Activated CD8-positive, alpha-beta memory T cell treated with anti-CD3 and anti-CD28 coated beads, Interleukin-2, amount 50 U/mL, for 24 hours (primary cell): ENCODE measurements around the gene GLT8D1.

Experiments
- DNase-seq: peaks from one replicate; pipeline ENCODE4 v3.0.0-alpha.2; 2020; ENCODE audit errors: extremely low read depth

GLT8D1 gene

GRCh38 chr3:52712291-52713212, 7.0 kb upstream of the GLT8D1 start:
- DNase-seq: no peak

GRCh38 chr3:52710512-52710911, 4.9 kb upstream of the GLT8D1 start:
- DNase-seq: no peak

GRCh38 chr3:52707585-52707984, 2.0 kb upstream of the GLT8D1 start:
- no peak for DNase-seq

- peak; percentile 17 for DNase-seq
Observed at GRCh38 chr3:52705438-52705687, 228 bp downstream of the GLT8D1 start.

- DNase-seq: no peak
Observed at GRCh38 chr3:52704611-52705437, 767 bp downstream of the GLT8D1 start.

- DNase-seq: no peak
Observed at GRCh38 chr3:52703341-52703740, 2.2 kb downstream of the GLT8D1 start.

GRCh38 chr3:52697632-52697965, 8.0 kb downstream of the GLT8D1 start:
- no peak for DNase-seq

- DNase-seq: no peak
Observed at GRCh38 chr3:52696830-52697631, 8.6 kb downstream of the GLT8D1 start.

- DNase-seq: no peak
Observed at GRCh38 chr3:52695798-52696671, 9.6 kb downstream of the GLT8D1 start.

GRCh38 chr3:52694528-52695189, 10.9 kb downstream of the GLT8D1 start:
- no peak for DNase-seq

GRCh38 chr3:52693071-52693470, 12.5 kb downstream of the GLT8D1 start:
- DNase-seq: no peak

GRCh38 chr3:52690560-52690959, 15.0 kb downstream of the GLT8D1 start:
- no peak for DNase-seq

- DNase-seq: no peak
Observed at GRCh38 chr3:52689151-52689550, 16.4 kb downstream of the GLT8D1 start.

- no peak for DNase-seq
Observed at GRCh38 chr3:52688266-52688665, 17.3 kb downstream of the GLT8D1 start.

GRCh38 chr3:52685709-52686691, 19.6 kb downstream of the GLT8D1 start, which contains the start of the genes GNL3 and PBRM1:
GNL3 (plus strand) TSS chr3:52686032; CDS start chr3:52686093, 61 bp downstream.
PBRM1 (minus strand) TSS chr3:52685913.
- peak; percentile 74 for DNase-seq

- DNase-seq: peak; percentile 45
Observed at GRCh38 chr3:52685285-52685708, 20.3 kb downstream of the GLT8D1 start.

GRCh38 chr3:52684184-52684583, 21.4 kb downstream of the GLT8D1 start:
- DNase-seq: no peak

- DNase-seq: no peak
Observed at GRCh38 chr3:52683611-52684010, 22.0 kb downstream of the GLT8D1 start.

- no peak for DNase-seq
Observed at GRCh38 chr3:52682016-52682415, 23.6 kb downstream of the GLT8D1 start.
